HEK293 (cell line): Measurements from ENCODE around the gene TULP1.
A peak's percentile ranks its signal among the peaks of the same experiment; 100 is the strongest.

ENCODE experiments used
- GFI1B ChIP-seq: fragments of 450-650 bp; formaldehyde crosslinking; IDR thresholded peaks from 2 replicates; pipeline ENCODE4 v1.5.1; 2016; ENCODE audit warnings: missing biosample characterization, missing genetic modification characterization
- GLIS2 ChIP-seq: fragments of 450-650 bp; formaldehyde crosslinking; IDR thresholded peaks from 2 replicates; pipeline ENCODE4 v1.5.1; 2016; ENCODE audit warnings: missing biosample characterization, missing genetic modification characterization
- SCRT2 ChIP-seq: fragments of 450-650 bp; formaldehyde crosslinking; IDR thresholded peaks from 2 replicates; pipeline ENCODE4 v1.5.1; 2016; ENCODE audit warnings: missing biosample characterization, missing genetic modification characterization
- SETDB1 ChIP-seq: IDR thresholded peaks from one replicate; pipeline ENCODE4 v1.6.1; 2017; ENCODE audit warnings: mild to moderate bottlenecking, low read length, moderate library complexity, mixed read lengths; ENCODE audit not compliant: insufficient read length
- WT1 ChIP-seq: fragments of 450-650 bp; formaldehyde crosslinking; IDR thresholded peaks from 2 replicates; pipeline ENCODE4 v1.5.1; 2016; ENCODE audit warnings: missing biosample characterization, missing genetic modification characterization
- YY2 ChIP-seq: fragments of 450-650 bp; formaldehyde crosslinking; IDR thresholded peaks from 2 replicates; pipeline ENCODE4 v1.5.1; 2016; ENCODE audit warnings: missing biosample characterization, missing genetic modification characterization
- ZBTB21 ChIP-seq: fragments of 450-650 bp; formaldehyde crosslinking; IDR thresholded peaks from 2 replicates; pipeline ENCODE4 v1.5.1; 2017; ENCODE audit warnings: missing biosample characterization, missing genetic modification characterization
- ZBTB8A ChIP-seq: fragments of 450-650 bp; formaldehyde crosslinking; IDR thresholded peaks from 2 replicates; pipeline ENCODE4 v1.5.1; 2016; ENCODE audit warnings: missing biosample characterization, missing genetic modification characterization
- ZIC2 ChIP-seq: fragments of 450-650 bp; formaldehyde crosslinking; IDR thresholded peaks from 2 replicates; pipeline ENCODE4 v1.5.1; 2016; ENCODE audit warnings: missing biosample characterization, missing genetic modification characterization
- ZNF133 ChIP-seq: fragments of 450-650 bp; formaldehyde crosslinking; IDR thresholded peaks from 2 replicates; pipeline ENCODE4 v1.5.1; 2016; ENCODE audit warnings: missing biosample characterization, missing genetic modification characterization
- ZNF2 ChIP-seq: fragments of 450-650 bp; formaldehyde crosslinking; IDR thresholded peaks from 2 replicates; pipeline ENCODE4 v1.5.1; 2016; ENCODE audit warnings: missing biosample characterization, missing genetic modification characterization
- ZNF223 ChIP-seq: fragments of 450-650 bp; formaldehyde crosslinking; IDR thresholded peaks from 2 replicates; pipeline ENCODE4 v1.5.1; 2016; ENCODE audit warnings: missing biosample characterization, missing genetic modification characterization
- ZNF324 ChIP-seq: fragments of 450-650 bp; formaldehyde crosslinking; IDR thresholded peaks from 2 replicates; pipeline ENCODE4 v1.5.1; 2016; ENCODE audit warnings: missing biosample characterization, missing genetic modification characterization
- ZNF423 ChIP-seq: fragments of 450-650 bp; formaldehyde crosslinking; IDR thresholded peaks from 2 replicates; pipeline ENCODE4 v1.5.1; 2016; ENCODE audit warnings: missing biosample characterization, missing genetic modification characterization
- ZNF426 ChIP-seq: fragments of 450-650 bp; formaldehyde crosslinking; IDR thresholded peaks from 2 replicates; pipeline ENCODE4 v1.5.1; 2017; ENCODE audit warnings: missing biosample characterization, missing genetic modification characterization, mild to moderate bottlenecking, inconsistent platforms, moderate library complexity
- ZNF501 ChIP-seq: fragments of 450-650 bp; formaldehyde crosslinking; IDR thresholded peaks from 2 replicates; pipeline ENCODE4 v1.5.1; 2016; ENCODE audit warnings: missing biosample characterization, missing genetic modification characterization
- ZNF76 ChIP-seq: fragments of 450-650 bp; formaldehyde crosslinking; IDR thresholded peaks from 2 replicates; pipeline ENCODE4; 2016; ENCODE audit warnings: low read depth, missing biosample characterization, missing genetic modification characterization, borderline replicate concordance
- TF ChIP-seq, protein P1 (sequence below): fragments of 450-650 bp; formaldehyde crosslinking; IDR thresholded peaks from 2 replicates; pipeline ENCODE4 v1.5.1; 2016; ENCODE audit warnings: missing biosample characterization, missing genetic modification characterization
- TF ChIP-seq, protein P2 (sequence below): fragments of 450-650 bp; formaldehyde crosslinking; IDR thresholded peaks from 2 replicates; pipeline ENCODE4 v1.5.1; 2016; ENCODE audit warnings: missing biosample characterization, missing genetic modification characterization
- TF ChIP-seq, protein P3 (sequence below): fragments of 450-650 bp; formaldehyde crosslinking; IDR thresholded peaks from 2 replicates; pipeline ENCODE4 v1.5.1; 2016; ENCODE audit warnings: missing biosample characterization, missing genetic modification characterization, borderline replicate concordance
- TF ChIP-seq, protein P4 (sequence below): fragments of 450-650 bp; IDR thresholded peaks from 2 replicates; pipeline ENCODE4 v1.5.1; 2018; ENCODE audit warnings: missing biosample characterization, missing genetic modification characterization
- TF ChIP-seq, protein P5 (sequence below): fragments of 450-650 bp; formaldehyde crosslinking; IDR thresholded peaks from 2 replicates; pipeline ENCODE4; 2016; ENCODE audit warnings: missing biosample characterization, missing genetic modification characterization
- TF ChIP-seq, protein P6 (sequence below): fragments of 450-650 bp; formaldehyde crosslinking; IDR thresholded peaks from 2 replicates; pipeline ENCODE4 v1.5.1; 2016; ENCODE audit warnings: missing biosample characterization, missing genetic modification characterization, low read depth

Gene TULP1

DNA sequence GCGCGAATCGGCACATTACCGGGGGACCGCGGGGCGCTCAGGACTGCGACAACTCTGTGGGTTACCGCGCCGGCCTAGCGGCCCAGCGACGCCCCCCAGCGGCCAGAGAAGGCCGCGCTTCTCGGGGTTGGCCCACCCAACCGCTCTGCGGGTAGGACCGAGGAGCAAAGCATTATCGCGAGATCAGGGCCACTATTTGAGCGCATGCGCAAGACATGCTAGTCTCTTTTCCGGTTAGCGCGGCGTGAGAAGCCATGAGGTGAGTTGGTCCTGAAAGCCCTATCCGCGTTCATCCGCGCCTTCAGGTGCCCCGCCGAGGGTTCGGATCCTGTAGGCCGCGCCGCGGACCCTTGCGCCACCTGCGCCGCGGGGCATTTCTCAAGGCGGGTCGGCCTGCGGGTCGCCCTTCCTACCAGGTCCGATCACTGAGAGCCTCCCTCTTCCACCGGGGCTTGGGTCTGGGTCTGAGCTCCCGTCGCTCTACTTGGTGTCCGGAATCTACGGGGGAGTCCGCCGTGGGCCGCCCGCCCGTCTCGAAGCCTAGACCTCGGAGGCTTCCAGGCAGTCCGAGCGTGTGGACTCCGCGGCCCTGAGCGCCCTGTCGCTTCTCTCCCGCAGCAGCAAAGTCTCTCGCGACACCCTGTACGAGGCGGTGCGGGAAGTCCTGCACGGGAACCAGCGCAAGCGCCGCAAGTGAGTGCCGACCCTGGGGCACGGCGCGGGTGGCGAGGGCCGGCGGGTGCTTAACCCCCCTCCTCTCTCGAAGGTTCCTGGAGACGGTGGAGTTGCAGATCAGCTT is 44.3 kb downstream of the TULP1 start, which contains the start of gene RPL10A (continued):
- TF ChIP-seq, protein P1, sequence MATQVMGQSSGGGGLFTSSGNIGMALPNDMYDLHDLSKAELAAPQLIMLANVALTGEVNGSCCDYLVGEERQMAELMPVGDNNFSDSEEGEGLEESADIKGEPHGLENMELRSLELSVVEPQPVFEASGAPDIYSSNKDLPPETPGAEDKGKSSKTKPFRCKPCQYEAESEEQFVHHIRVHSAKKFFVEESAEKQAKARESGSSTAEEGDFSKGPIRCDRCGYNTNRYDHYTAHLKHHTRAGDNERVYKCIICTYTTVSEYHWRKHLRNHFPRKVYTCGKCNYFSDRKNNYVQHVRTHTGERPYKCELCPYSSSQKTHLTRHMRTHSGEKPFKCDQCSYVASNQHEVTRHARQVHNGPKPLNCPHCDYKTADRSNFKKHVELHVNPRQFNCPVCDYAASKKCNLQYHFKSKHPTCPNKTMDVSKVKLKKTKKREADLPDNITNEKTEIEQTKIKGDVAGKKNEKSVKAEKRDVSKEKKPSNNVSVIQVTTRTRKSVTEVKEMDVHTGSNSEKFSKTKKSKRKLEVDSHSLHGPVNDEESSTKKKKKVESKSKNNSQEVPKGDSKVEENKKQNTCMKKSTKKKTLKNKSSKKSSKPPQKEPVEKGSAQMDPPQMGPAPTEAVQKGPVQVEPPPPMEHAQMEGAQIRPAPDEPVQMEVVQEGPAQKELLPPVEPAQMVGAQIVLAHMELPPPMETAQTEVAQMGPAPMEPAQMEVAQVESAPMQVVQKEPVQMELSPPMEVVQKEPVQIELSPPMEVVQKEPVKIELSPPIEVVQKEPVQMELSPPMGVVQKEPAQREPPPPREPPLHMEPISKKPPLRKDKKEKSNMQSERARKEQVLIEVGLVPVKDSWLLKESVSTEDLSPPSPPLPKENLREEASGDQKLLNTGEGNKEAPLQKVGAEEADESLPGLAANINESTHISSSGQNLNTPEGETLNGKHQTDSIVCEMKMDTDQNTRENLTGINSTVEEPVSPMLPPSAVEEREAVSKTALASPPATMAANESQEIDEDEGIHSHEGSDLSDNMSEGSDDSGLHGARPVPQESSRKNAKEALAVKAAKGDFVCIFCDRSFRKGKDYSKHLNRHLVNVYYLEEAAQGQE (tag by site-specific recombination) = peak; percentile 51; the same call in 1 of the 2 replicates
- no peak for TF ChIP-seq ZNF423 (tag by site-specific recombination)
- TF ChIP-seq ZNF223 (tag by site-specific recombination) = no peak
- peak; percentile 93 for TF ChIP-seq ZNF324 (tag by site-specific recombination)
- TF ChIP-seq, protein P2, sequence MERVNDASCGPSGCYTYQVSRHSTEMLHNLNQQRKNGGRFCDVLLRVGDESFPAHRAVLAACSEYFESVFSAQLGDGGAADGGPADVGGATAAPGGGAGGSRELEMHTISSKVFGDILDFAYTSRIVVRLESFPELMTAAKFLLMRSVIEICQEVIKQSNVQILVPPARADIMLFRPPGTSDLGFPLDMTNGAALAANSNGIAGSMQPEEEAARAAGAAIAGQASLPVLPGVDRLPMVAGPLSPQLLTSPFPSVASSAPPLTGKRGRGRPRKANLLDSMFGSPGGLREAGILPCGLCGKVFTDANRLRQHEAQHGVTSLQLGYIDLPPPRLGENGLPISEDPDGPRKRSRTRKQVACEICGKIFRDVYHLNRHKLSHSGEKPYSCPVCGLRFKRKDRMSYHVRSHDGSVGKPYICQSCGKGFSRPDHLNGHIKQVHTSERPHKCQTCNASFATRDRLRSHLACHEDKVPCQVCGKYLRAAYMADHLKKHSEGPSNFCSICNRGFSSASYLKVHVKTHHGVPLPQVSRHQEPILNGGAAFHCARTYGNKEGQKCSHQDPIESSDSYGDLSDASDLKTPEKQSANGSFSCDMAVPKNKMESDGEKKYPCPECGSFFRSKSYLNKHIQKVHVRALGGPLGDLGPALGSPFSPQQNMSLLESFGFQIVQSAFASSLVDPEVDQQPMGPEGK (tag by site-specific recombination) = peak; percentile 88
- TF ChIP-seq, protein P3, sequence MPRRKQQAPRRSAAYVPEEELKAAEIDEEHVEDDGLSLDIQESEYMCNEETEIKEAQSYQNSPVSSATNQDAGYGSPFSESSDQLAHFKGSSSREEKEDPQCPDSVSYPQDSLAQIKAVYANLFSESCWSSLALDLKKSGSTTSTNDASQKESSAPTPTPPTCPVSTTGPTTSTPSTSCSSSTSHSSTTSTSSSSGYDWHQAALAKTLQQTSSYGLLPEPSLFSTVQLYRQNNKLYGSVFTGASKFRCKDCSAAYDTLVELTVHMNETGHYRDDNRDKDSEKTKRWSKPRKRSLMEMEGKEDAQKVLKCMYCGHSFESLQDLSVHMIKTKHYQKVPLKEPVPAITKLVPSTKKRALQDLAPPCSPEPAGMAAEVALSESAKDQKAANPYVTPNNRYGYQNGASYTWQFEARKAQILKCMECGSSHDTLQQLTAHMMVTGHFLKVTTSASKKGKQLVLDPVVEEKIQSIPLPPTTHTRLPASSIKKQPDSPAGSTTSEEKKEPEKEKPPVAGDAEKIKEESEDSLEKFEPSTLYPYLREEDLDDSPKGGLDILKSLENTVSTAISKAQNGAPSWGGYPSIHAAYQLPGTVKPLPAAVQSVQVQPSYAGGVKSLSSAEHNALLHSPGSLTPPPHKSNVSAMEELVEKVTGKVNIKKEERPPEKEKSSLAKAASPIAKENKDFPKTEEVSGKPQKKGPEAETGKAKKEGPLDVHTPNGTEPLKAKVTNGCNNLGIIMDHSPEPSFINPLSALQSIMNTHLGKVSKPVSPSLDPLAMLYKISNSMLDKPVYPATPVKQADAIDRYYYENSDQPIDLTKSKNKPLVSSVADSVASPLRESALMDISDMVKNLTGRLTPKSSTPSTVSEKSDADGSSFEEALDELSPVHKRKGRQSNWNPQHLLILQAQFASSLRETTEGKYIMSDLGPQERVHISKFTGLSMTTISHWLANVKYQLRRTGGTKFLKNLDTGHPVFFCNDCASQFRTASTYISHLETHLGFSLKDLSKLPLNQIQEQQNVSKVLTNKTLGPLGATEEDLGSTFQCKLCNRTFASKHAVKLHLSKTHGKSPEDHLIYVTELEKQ (tag by site-specific recombination) = no peak
- no peak for TF ChIP-seq ZNF133 (tag by site-specific recombination)
- TF ChIP-seq ZBTB8A (tag by site-specific recombination) = peak; percentile 76
- peak; percentile 98 for TF ChIP-seq ZNF501 (tag by site-specific recombination)
- TF ChIP-seq, protein P4, sequence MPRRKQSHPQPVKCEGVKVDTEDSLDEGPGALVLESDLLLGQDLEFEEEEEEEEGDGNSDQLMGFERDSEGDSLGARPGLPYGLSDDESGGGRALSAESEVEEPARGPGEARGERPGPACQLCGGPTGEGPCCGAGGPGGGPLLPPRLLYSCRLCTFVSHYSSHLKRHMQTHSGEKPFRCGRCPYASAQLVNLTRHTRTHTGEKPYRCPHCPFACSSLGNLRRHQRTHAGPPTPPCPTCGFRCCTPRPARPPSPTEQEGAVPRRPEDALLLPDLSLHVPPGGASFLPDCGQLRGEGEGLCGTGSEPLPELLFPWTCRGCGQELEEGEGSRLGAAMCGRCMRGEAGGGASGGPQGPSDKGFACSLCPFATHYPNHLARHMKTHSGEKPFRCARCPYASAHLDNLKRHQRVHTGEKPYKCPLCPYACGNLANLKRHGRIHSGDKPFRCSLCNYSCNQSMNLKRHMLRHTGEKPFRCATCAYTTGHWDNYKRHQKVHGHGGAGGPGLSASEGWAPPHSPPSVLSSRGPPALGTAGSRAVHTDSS (tag by site-specific recombination) = peak; percentile 39; the same call in 1 of the 2 replicates
- peak; percentile 33; the same call in 1 of the 2 replicates for TF ChIP-seq YY2 (tag by site-specific recombination)
- peak; percentile 65 for TF ChIP-seq WT1 (tag by site-specific recombination)
- TF ChIP-seq ZIC2 (tag by site-specific recombination) = peak; percentile 74
- peak; percentile 78 for TF ChIP-seq GLIS2 (tag by site-specific recombination)
- TF ChIP-seq ZNF76 (tag by site-specific recombination) = peak; percentile 77; the same call in 1 of the 2 replicates
- TF ChIP-seq ZNF2 = peak; percentile 93
- TF ChIP-seq SETDB1 = no peak
- TF ChIP-seq, protein P5, sequence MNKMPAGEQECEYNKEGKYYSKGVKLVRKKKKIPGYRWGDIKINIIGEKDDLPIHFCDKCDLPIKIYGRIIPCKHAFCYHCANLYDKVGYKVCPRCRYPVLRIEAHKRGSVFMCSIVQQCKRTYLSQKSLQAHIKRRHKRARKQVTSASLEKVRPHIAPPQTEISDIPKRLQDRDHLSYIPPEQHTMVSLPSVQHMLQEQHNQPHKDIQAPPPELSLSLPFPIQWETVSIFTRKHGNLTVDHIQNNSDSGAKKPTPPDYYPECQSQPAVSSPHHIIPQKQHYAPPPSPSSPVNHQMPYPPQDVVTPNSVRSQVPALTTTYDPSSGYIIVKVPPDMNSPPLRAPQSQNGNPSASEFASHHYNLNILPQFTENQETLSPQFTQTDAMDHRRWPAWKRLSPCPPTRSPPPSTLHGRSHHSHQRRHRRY (tag by site-specific recombination) = peak; percentile 55; the same call in 1 of the 2 replicates
- peak; percentile 40 for TF ChIP-seq SCRT2 (tag by site-specific recombination)
- TF ChIP-seq ZBTB21 (tag by site-specific recombination) = peak; percentile 25; the same call in 1 of the 2 replicates
- TF ChIP-seq, protein P6, sequence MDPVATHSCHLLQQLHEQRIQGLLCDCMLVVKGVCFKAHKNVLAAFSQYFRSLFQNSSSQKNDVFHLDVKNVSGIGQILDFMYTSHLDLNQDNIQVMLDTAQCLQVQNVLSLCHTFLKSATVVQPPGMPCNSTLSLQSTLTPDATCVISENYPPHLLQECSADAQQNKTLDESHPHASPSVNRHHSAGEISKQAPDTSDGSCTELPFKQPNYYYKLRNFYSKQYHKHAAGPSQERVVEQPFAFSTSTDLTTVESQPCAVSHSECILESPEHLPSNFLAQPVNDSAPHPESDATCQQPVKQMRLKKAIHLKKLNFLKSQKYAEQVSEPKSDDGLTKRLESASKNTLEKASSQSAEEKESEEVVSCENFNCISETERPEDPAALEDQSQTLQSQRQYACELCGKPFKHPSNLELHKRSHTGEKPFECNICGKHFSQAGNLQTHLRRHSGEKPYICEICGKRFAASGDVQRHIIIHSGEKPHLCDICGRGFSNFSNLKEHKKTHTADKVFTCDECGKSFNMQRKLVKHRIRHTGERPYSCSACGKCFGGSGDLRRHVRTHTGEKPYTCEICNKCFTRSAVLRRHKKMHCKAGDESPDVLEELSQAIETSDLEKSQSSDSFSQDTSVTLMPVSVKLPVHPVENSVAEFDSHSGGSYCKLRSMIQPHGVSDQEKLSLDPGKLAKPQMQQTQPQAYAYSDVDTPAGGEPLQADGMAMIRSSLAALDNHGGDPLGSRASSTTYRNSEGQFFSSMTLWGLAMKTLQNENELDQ (tag by site-specific recombination) = no peak
- TF ChIP-seq ZNF426 (tag by site-specific recombination) = no peak
- 0 out of 2 replicates have a peak, but pooled peaks have one; percentile 39 for TF ChIP-seq GFI1B (tag by site-specific recombination)
